C4-2B (cell line): Measurements from ENCODE around the gene ZDHHC7.

ENCODE experiments used
- CTCF ChIP-seq: fragments of 450-650 bp; conservative IDR thresholded peaks from 2 replicates; pipeline ENCODE4 v1.5.1; 2017; ENCODE audit warnings: mild to moderate bottlenecking
- ZFX ChIP-seq: fragments of 450-650 bp; IDR thresholded peaks from 2 replicates; pipeline ENCODE4 v1.6.1; 2017

GRCh38 chr16:85055493-85056210 lies 44.3 kb upstream of the ZDHHC7 start:
- TF ChIP-seq CTCF (no peak), ZFX (no peak)
